HG03039 (cell line): ENCODE results near the gene PLBD2.

ENCODE experiments used
- ATAC-seq: cut with Tn5 transposase; IDR thresholded peaks from one replicate; pipeline ENCODE4 v1.9.1; 2021; ENCODE audit warnings: mild to moderate bottlenecking, moderate library complexity; ENCODE audit not compliant: unreplicated experiment

Gene PLBD2

DNA sequence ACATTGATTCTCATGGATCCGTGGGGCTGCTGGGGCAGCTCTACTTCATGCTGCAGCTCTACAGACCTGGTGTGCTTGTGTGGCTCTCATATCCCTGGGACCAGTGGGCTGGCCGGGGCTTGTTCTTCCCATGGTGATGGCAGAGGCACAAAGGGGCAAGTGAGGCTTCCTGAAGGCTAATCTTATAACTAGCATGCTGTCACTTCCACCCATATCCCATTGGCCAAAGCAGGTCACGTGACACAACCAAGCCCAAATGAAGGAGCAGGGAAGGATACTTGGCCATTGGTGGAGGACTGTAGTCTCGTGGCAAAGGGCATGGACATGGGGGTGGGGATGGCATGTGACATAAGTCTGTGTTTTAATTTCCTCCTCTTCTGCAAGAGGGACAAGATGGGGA, 9.9 kb downstream of the PLBD2 start:
- ATAC-seq, result no peak

DNA sequence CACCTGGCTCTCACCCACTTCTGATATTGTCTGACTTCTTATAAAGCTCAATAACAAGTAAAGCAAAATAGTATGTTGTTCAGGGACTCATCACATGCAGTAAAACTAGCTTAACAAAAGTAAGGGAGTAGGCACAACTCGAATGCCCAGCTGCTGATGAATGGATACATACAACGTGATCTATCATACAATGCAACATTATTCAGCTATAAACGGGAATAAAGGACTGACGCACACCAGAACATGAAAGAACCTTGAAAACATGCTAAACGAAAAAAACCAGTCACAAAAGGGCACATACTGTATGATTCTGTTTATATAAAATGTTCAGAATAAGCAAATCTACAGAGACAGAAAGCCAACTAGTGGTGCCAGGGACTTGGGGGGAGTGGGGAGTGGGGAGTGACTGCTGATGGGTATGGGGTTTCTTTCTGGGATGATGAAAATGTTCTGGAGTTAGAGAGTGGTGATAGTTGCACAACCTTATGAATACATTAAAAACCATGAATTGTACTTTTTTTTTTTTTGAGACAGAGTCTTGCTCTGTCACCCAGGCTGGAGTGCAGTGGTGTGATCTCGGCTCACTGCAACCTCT, 11.1 kb downstream of the PLBD2 start:
- no peak for ATAC-seq

DNA sequence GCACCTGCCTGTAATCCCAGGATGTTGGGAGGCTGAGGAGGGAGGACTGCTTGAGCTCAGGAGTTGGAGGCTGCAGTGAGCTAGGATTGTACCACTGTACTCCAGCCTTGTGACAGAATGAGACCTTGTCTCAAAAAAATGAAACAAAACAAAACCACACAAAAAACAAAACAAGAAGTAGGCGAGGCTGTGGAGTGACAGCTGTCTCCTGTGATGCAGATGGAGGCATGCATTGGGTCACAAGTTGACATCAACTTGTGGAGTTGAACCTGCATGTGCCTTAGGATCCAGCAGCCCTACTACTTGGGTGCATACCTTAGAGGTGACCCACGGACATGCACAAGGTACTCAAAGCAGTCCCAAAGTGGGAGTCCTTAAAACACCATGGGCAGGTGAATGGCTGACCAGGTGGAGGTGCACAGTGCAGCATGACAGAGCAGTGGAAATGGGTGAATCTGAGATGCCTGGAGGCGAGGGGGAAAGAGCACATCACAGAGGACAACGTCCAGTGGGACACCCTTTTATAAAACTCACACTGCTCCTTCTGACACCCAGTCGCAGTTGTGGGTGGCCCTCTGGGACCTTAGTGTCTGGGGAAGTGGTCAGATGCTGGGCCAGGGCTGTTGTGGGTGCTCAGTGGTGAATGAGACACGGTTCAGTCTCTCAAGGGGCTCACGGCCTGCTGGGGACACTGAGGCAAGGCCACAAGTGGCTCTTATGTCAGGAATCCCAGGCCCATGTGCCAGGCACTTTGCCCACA, 12.7 kb downstream of the PLBD2 start:
- ATAC-seq, result no peak

DNA sequence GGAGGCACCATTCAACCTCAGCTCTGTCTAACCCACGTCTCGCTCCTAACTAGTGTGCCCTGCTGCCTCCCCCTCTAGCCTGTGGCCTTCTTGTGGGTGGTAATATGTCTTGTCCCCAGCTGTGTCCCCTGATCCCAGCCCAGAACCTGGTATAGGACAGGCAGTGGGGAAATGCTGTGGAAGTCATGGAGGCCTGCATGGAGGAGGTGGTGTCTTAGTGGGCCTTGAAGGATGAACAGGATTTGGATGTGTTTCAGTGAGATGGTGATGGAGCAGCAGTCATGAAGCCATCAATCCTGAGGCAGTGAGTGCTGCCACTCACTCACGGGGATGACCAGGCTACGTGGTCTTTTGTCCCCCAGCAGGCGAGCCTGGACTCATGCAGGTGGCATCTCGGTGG, 13.4 kb downstream of the PLBD2 start:
- ATAC-seq, result no peak

DNA sequence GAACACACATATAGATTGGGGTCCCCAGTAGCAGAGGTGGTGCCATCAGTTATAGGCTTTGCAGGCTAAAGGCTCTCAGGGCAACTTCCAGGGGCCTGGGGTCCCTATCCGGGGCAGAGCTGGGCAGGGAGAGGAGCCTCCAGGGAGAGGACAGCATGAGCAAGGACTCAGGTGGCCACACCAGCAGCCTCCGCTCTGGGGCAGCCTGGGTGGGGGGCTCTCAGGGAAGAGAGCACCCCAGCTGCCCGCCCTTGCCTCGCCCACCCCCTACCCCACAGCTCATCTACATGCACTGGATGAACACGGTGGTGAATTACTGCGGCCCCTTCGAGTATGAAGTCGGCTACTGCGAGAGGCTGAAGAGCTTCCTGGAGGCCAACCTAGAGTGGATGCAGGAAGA, 14.0 kb downstream of the PLBD2 start:
- no peak for ATAC-seq

DNA sequence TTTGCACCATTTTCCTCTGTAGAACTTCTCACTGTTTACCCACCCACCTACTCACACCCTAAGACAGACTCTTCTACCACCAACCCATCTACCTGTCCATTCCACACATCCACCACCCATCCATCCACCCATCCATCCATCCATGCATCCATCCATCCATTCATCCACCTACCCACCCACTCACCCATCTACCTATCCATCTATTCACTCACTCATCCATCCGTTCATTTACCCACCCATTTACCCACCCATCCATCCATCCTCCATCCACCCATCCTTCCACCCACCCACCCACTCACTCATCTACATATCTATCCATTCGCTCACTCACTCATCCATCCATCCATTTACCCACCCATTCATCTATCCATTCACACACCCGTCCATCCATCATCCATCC, 15.1 kb downstream of the PLBD2 start:
- no peak for ATAC-seq

DNA sequence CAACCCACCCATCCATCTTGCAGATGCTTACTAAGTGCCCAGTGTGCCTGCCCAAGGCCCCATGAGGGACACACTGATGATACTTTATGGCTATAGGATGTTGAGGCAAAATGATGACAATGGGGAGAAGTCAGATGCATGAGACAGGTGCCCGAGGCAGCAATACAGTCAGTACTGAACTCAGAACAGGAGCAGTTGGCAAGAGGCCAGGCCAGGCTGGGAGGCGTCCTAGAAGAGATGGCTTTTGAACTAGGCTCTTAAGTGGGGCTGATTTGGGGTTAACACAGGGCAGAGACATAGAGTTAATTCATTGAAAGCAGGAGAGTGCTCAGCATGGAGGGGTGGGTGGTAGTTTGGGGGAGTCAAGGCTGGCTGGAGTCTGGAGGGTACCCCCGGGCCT, 15.6 kb downstream of the PLBD2 start:
- ATAC-seq, result no peak

DNA sequence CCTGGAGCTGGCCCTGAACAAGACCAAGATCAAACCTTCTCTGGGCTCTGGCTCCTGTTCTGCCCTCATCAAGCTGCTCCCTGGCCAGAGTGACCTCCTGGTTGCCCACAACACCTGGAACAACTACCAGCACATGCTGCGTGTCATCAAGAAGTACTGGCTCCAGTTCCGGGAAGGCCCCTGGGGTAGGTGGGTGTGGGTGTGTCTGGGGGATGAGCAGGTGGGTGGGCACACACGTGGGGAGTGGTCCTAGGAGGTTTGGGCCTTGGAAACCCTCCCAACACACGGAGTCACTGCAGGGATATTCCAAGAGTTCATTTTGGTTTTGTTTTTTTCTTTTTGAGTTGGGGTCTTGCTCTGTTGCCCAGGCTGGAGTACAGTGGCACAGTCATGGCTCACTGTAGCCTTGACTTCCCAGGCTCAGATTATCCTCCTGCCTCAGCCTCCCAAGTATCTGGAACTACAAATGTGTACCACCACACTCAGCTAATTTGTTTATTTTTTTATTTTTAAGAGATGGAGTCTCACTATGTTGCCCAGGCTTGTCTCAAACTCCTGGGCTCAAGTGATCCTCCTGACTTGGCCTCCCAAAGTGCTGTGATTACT, 16.5 kb downstream of the PLBD2 start:
- ATAC-seq, result no peak

DNA sequence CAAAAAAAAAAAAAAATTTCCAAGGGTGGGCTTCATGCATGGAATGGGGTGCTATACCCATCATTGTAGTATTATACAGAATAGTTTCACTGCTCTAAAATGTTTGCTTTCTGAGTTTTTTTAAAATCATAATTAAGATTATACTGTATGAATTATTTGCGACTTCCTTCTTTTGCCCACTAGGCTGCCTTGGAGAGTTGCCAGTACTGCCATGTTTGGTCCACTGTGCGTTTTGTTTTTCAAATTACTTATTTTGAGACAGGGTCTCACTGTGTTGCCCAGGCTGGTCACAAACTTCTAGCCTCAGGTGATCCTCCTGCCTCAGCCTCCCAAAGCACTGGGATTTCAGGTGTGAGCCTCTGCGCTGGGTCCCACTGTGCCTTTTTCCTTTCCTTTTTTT, 19.9 kb downstream of the PLBD2 start:
- ATAC-seq, result no peak

DNA sequence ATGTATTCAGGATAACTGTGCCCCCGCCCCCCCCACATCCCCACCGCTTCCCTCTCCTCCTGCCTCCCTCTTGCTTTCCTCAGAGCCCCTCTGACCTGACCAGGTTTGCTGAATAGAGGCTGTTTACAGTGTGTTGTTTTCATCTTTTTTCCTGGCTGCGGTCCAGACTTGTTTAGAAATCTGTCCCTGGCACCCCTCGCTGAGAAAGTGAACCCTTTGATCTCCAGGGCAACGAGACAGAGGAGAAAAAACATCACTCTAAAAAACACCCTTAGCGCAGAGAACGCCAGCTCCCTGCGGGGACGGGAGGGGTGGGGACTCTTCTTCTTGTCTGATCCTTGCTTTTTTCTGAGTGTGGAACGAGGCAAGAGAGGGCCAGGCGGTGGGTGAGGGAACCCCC, 22.8 kb downstream of the PLBD2 start:
- ATAC-seq, result no peak

DNA sequence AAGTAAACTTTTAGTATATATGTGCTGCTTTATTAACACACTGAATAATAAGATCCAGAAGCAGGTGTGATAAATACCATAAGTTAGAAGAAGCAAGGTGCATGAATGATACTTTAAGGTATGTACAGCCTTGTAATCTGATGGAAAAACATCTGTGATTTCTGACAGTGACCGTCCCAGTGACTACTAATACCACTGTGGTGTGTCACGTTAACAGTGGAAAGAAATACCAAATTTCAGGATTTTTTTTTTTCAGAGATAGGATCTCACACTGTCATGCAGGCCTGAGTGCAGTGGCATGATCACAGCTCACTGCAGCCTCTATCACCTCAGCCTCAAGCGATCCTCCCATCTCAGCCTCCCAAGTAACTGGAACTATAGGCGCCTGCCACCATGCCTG, 23.8 kb downstream of the PLBD2 start:
- ATAC-seq, result no peak

DNA sequence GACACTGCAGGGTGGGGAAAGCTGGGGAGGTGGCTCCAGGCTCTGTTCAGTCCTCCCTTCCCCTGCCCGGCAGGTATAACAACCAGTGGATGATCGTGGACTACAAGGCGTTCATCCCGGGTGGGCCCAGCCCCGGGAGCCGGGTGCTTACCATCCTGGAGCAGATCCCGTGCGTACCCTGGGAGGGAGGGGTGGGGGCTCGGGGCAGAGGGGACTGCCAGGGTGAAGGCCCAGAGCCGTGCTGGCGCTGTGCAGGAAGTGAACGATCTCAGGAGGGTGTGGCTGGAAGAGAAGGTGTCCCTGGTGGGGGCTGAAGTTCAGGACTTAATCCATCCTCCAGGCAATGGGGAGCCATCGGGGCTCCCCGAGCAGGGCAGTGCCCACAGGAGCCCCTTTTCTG, 26.4 kb downstream of the PLBD2 start:
- ATAC-seq, result no peak

DNA sequence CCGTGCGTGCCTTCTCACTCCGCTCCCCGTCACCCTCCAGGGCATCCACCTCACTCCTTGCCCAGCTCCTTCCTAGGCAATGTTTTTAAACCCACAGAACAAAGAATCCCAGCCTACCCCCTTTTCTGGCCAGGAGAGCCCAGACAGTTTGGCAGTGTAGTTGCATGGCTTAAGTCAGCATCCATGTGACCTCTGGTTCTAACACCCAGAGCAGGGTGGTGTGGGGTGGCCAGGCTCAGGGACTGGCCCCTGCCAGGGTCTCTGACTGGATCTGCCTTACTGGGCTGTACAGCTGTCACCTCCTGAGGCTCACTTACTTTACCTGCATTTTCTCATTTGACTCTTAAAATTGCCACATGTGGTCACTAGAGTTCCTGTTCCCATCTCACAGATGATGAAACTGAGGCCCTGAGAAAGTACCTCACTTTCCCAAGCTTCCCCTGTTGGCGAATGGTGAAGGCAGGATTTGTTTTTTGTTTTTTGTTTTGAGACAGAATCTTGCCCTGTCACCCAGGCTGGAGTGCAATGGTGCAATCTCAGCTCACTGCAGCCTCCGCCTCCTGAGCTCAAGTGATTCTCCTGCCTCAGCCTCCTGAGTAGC, 27.0 kb downstream of the PLBD2 start:
- no peak for ATAC-seq

DNA sequence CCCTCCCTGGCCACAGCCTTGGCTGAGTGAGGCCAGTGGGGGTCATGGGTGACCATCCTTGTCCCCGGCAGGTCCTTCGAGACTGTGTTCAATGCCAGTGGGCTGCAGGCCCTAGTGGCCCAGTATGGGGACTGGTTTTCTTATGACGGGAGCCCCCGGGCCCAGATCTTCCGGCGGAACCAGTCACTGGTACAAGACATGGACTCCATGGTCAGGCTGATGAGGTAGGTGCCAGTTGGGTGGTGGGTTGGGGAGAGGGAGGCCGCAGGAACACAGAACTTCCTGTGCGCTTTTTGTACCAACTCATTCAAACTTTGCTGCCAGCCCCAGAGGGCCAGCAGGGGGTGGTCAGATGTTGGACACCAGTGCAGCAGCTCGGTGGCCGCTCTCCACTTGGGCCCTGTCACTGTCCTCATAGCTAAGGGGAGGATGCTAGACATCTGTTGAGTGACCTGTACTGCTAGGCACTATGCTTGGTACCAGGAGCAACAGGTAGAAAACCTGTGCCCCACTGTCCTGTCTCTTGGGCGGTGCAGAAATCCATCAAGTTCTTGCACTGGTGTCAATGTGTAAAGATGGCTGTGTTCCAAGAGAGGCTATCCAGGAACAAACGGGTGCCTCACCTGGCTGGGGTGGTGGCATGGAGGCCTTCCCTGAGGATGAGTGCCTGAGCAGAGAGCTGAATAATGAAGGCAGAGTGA, 28.6 kb downstream of the PLBD2 start:
- no peak for ATAC-seq

DNA sequence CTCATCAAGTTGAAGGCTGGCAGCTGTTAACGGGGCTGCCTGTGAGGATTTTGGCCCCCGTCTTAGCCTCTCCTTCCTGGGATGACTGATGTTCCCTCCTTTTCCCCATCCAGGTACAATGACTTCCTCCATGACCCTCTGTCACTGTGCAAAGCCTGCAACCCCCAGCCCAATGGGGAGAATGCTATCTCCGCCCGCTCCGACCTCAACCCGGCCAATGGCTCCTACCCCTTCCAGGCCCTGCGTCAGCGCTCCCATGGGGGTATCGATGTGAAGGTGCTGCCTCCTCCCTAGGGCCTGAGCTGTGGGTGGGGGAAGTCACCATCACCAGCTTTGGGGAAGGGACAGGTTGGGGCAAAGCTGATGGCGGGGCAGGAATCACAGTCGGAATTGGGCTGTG, 29.2 kb downstream of the PLBD2 start:
- no peak for ATAC-seq

DNA sequence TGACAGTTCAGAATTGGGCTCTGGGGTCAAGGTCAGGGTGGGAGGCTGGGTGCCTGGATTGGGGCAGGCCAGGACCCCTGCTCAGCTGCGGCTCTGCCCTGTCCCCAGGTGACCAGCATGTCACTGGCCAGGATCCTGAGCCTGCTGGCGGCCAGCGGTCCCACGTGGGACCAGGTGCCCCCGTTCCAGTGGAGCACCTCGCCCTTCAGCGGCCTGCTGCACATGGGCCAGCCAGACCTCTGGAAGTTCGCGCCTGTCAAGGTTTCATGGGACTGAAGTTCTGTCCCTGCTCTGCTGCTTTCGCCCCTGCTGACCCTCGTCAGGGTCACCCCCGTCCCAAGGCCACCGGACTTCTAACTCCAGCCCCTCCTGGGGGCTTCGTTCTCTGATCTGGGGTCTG, 30.0 kb downstream of the PLBD2 start:
- no peak for ATAC-seq

DNA sequence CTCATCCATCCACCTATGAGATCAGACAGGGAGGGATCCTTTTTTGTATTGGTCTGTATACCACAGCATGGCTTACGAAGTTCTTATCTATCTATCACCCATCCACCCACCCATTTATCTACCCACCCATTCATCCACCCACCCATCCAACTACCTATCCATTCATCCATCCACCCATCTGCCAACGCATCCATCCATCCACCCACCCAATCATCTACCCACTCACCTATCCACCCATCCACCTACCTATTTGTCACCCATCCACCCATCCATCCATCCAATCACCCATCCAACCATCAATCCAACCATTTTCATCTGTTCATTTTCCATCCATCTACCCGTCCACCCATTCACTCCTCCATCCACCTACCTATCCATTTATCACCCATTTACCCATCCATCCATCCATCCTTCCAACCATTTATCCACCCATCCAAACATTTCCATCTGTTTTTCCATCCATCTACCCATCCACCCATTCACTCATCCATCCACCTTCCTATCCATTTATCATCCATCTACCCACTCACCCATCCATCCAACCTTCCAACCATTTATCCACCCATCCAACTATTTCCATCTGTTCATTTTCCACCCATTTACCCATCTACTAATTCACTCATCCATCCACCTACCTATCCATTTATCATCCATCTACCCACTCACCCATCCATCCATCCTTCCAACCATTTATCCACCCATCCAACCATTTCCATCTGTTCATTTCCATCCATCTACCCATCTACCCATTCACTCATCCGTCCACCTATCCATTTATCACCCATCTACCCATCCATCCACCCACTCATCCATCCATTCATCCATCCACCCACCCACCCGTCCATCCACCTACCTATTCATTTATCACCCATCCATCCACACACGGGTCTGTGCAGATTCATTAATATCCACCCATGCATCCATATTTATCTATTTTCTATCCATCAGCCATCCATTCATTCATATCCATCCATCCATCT, 32.0 kb downstream of the PLBD2 start:
- no peak for ATAC-seq

DNA sequence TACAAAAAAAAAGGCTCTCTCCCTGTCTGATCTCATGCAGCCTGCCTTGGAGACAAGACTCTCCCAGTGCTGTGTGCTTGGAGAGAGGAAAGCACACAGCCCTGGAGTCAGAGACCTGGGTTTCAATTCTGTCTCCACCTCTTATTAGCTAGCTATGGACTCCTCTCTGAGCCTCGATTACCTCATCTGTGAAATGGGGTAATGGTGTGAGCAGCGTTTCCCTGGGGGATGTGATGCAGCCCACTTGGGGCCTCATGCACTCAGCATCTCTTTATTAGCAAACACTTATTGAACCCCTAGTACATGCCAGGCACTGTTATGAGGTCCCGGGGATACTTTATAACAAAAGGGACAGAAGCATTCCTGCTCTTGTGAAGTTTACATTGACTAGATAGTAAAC, 32.8 kb downstream of the PLBD2 start:
- ATAC-seq, result no peak

DNA sequence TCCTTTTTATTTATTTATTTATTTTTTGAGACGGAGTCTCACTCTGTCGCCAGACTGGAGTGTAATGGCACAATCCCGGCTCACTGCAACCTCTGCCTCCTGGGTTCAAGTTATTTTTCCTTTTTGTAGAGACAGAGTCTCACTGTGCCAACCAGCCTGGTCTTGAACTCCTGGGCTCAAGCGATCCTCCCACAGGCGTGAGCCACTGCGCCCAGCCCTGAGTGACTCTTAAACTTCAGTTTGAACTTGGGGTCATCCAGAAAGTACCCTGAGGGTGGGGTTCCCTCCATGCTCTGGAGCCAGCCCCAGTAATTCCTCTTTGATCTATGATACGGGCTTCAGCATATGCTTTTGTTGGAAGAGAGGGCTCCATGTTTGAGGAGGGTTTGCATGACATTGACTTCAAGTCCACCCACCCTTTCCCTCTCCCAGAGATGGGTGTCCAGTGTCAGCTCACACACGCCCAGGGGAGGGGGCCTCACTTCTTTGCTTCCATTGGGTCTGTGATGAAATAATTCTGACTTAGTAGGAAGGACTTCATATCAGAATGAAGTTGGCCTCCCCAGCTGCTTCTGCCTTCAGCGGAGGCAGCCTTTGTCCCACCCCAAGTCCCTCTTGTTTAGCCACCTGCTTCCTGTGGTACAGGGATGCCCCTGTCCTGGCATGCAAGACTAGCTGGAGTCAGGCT, 33.4 kb downstream of the PLBD2 start:
- no peak for ATAC-seq

DNA sequence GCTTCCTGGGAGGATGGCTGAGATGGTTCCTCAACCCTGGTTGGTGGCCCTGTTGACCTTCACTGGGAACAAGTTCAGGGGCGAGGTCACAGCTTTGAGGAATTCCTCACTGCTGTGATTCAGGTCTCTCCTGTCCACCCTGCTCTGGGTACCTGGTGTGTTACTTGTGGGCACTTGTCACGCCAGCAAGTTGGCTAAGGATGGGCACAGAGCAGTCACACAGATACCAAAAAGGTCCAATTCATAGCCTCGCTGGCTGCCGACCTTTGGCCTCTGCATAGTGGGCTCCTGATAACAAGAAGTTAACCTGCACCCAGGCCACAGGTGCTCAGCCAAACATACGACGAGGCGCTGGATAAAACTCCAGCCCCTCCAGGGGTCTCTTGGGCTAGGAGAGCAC, 34.1 kb downstream of the PLBD2 start:
- no peak for ATAC-seq
